ENCODE data around the gene TMEM50A. TPM values are rescaled to one million over a fixed set of nuclear protein-coding genes. Genes with fewer than 3 reads are reported as not detected.

Gene TMEM50A
- total and polyA plus RNA-seq, 2 donors, result 80.6 to 95.8 TPM

Other genes with a start within 250 kb of the TMEM50A start
- 54.7 TPM for gene SYF2, start 105.8 kb upstream of the TMEM50A start, total RNA-seq
- 91.9 TPM for gene SYF2, start 105.8 kb upstream of the TMEM50A start, polyA plus RNA-seq
- 126 TPM for gene RSRP1, start 90.9 kb upstream of the TMEM50A start, total RNA-seq
- gene RSRP1, start 90.9 kb upstream of the TMEM50A start, polyA plus RNA-seq, result 69.6 TPM
- gene RHD, start 65.8 kb upstream of the TMEM50A start, total RNA-seq, result 0.69 TPM
- not detected for gene RHD, start 65.8 kb upstream of the TMEM50A start, polyA plus RNA-seq
- 0.85 TPM for gene RHCE, start 82.5 kb downstream of the TMEM50A start, total RNA-seq
- 0.19 TPM for gene RHCE, start 82.5 kb downstream of the TMEM50A start, polyA plus RNA-seq
- 24.4 TPM for gene MACO1, start 92.6 kb downstream of the TMEM50A start, total RNA-seq
- gene MACO1, start 92.6 kb downstream of the TMEM50A start, polyA plus RNA-seq, result 7.9 TPM
- gene LDLRAP1, start 205.3 kb downstream of the TMEM50A start, total RNA-seq, result 10.6 TPM
- 10.5 TPM for gene LDLRAP1, start 205.3 kb downstream of the TMEM50A start, polyA plus RNA-seq

Data from urinary bladder (tissue), 2 donors.